ENCODE results near the gene OR5B3. TPM values are rescaled to one million over a fixed set of nuclear protein-coding genes. Genes with fewer than 3 reads are reported as not detected.
"Not testable (repeated sequence)": the region's sequence is repeated elsewhere in the genome, so short reads cannot be mapped to it uniquely, and the experiment has no call there.

OR5B3 gene
- total RNA-seq, 2 experiments from 2014 or later: not detected

DNA sequence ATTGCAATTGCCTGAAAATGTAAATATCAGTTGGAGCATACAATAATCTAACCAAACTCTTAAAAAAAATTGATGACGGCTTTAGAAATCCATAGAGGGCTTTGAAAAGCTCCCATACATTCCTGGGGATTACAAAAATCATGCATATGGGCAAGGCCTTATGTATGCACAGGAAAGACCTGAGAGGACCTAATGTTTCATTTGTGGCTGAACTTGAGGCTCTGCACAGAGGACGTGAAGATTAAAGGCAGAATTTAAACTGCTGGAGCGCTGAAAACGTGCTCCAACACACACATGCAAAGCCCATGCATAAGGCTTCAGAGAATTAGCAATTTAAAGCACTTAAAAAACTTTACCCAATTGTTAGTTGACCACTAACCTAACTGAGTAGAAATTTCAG is 31.8 kb upstream of the OR5B3 start:
- DNase-seq: no peak
- Mint-ChIP-seq H3K27ac (no peak overlapping the region), H3K9me3 (no peaks in the 10 kb centered on the region), H3K4me3 (no peak overlapping the region), H3K4me1 (ENCODE audit: low read depth) (no peaks in the 10 kb centered on the region), H3K27me3 (no peaks in the 10 kb centered on the region), H3K36me3 (ENCODE audit: low read depth) (no peaks in the 10 kb centered on the region)
- intact Hi-C loops (cut with micrococcal nuclease): no loop called here
- CTCF ChIA-PET: no interaction called here
- ATAC-seq: no peak
- no peak for TF ChIP-seq CTCF (IDR thresholded peaks at IDR 0.05)
- POLR2A ChIA-PET: no interaction called here

GRCh38 chr11:58434217-58434616 is 27.5 kb upstream of the OR5B3 start:
- intact Hi-C loops (cut with micrococcal nuclease): no loop called here
- DNase-seq (no peak), ATAC-seq (no peak)
- H3K36me3 Mint-ChIP-seq (ENCODE audit: low read depth): no peaks in the 10 kb centered on the region
- H3K4me1 Mint-ChIP-seq (ENCODE audit: low read depth): no peaks in the 10 kb centered on the region
- no peak overlapping the region for H3K4me3 Mint-ChIP-seq
- H3K9me3 Mint-ChIP-seq: peaks cover 5% of the 10 kb centered on the region
- CTCF ChIA-PET: no interaction called here
- no peak for TF ChIP-seq CTCF (IDR thresholded peaks at IDR 0.05)
- no peak overlapping the region for H3K27ac Mint-ChIP-seq
- peaks cover 2% of the 10 kb centered on the region for H3K27me3 Mint-ChIP-seq
- POLR2A ChIA-PET: no interaction called here

DNA sequence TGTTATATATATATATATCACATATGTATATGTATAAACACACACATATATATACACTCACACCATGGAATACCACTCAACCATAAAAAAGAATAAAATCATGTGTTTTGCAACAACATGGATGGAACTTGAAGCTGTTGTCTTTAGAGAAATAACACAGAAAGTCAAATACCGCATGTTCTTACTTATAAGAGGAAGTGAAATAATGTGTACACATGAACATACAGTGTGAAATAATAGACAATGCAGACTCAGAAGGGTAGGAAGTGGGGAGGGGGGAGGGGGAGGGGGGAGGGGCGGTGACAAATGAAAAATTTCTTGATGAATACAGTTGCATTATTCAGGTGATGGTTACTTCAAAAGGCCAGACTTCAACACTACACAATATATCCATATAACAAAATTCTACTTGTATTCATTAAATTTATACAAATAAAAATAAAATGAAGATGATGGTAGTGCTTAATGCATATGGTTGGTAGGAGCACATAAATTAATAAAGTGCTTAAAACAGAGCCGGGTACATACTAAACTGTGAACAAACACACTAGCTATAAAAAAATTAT is 27.0 kb upstream of the OR5B3 start:
- Mint-ChIP-seq H3K27me3 (peaks cover 2% of the 10 kb centered on the region), H3K9me3 (peaks cover 10% of the 10 kb centered on the region), H3K36me3 (ENCODE audit: low read depth) (no peaks in the 10 kb centered on the region), H3K27ac (no peak overlapping the region), H3K4me1 (ENCODE audit: low read depth) (no peaks in the 10 kb centered on the region), H3K4me3 (no peak overlapping the region)
- no peak for TF ChIP-seq CTCF (IDR thresholded peaks at IDR 0.05)
- ATAC-seq (no peak), DNase-seq (no peak)
- intact Hi-C loops (cut with micrococcal nuclease): no loop called here
- CTCF ChIA-PET: no interaction called here
- POLR2A ChIA-PET: no interaction called here

DNA sequence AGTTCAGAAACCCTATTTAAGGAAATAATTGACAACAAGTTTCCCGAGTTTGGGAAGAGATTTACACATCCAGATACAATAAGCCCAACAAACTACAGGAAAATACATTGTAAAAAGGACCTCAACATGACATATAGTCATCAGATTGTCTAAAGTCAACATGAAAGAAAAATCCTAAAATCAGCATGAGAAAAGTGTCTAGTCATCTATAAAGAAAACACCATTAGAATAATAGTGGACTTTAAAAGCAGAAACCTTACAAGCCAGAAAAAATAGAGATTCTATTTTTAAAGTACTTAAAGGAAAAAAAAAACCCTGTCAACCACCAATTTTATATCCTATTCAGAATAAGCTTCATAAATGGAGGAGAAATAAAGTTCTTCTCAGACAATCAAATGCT is 22.6 kb upstream of the OR5B3 start:
- POLR2A ChIA-PET: no interaction called here
- intact Hi-C loops (cut with micrococcal nuclease): no loop called here
- Mint-ChIP-seq H3K4me1 (ENCODE audit: low read depth) (no peaks in the 10 kb centered on the region), H3K4me3 (no peak overlapping the region), H3K9me3 (peaks cover 13% of the 10 kb centered on the region), H3K36me3 (ENCODE audit: low read depth) (no peaks in the 10 kb centered on the region), H3K27ac (no peak overlapping the region), H3K27me3 (peaks cover 2% of the 10 kb centered on the region)
- TF ChIP-seq CTCF (IDR thresholded peaks at IDR 0.05): no peak
- ATAC-seq: no peak
- DNase-seq: no peak
- CTCF ChIA-PET: no interaction called here

- no peaks in the 10 kb centered on the region for H3K4me1 Mint-ChIP-seq (ENCODE audit: low read depth)
- no peak within 1 kb of the TSS for H3K27ac Mint-ChIP-seq
- intact Hi-C loops (cut with micrococcal nuclease): no loop called here
- CTCF ChIA-PET: no interaction called here
- H3K9me3 Mint-ChIP-seq: peaks cover 13% of the 10 kb centered on the region
- peaks cover 2% of the 10 kb centered on the region for H3K27me3 Mint-ChIP-seq
- POLR2A ChIA-PET: no interaction called here
- no peaks in the 10 kb centered on the region for H3K36me3 Mint-ChIP-seq (ENCODE audit: low read depth)
- no peak for DNase-seq
- TF ChIP-seq CTCF (IDR thresholded peaks at IDR 0.05): no peak
- no peak for ATAC-seq
- no peak within 1 kb of the TSS for H3K4me3 Mint-ChIP-seq
These were observed 21.3 kb upstream of the OR5B3 start, which contains the start of gene OR5B2 for GRCh38 chr11:58428021-58428420. OR5B2 (minus strand) TSS chr11:58428121; CDS start chr11:58423261, 4,860 bp downstream.

- H3K4me3 Mint-ChIP-seq; POLR2A ChIA-PET; DNase-seq; intact Hi-C loops (cut with micrococcal nuclease); H3K9me3 Mint-ChIP-seq; H3K27ac Mint-ChIP-seq; ATAC-seq; H3K36me3 Mint-ChIP-seq (ENCODE audit: low read depth); H3K27me3 Mint-ChIP-seq; H3K4me1 Mint-ChIP-seq (ENCODE audit: low read depth); CTCF ChIA-PET: not testable (repeated sequence)
These were observed 7.1 kb downstream of the OR5B3 start for GRCh38 chr11:58399622-58400021.

Data from activated CD8-positive, alpha-beta T cell treated with anti-CD3 and anti-CD28 coated beads for 36 hours (primary cell).